ENCODE data around the gene TMEM132C.
"Not testable (repeated sequence)": the region's sequence is repeated elsewhere in the genome, so short reads cannot be mapped to it uniquely, and the experiment has no call there.

Gene TMEM132C

DNA sequence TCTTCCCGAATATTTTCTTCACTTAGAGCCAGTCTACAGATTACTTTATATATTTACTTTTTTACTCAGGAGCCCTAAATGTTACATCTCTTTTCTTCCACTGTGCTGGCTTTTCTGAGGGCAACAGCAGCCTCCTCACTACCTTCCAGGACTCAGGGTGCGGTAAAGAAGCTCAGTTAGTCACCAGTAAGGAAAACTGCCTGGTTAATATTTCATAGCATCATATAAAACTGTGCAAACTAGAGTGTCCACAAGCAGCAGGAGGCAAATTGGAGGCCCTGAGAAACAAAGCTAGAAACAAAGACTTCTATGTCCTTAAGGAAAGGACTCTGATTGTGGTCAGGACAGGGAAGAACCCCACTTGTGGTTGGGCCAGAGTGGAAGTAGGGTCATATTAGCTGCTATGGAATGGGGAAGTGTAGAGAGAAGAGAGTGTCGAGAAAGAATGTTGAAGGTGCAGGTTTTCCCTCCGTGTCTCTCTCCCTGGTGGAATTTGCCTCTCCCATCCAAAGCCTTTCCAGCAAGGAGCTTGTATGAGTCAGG is 336.7 kb downstream of the TMEM132C start:
- H3K4me3 ChIP-seq (replicated peaks; ENCODE audit: low read depth, low read length): no peak overlapping the region
- no peak for DNase-seq (ENCODE audit: extremely low read depth, low read depth)
- no peak for TF ChIP-seq CTCF (IDR thresholded peaks at IDR 0.05; ENCODE audit: low read depth, low read length, missing control alignments)

GRCh38 chr12:128604219-128604618 is 337.2 kb downstream of the TMEM132C start:
- not testable (repeated sequence) for DNase-seq (ENCODE audit: extremely low read depth, low read depth)

DNA sequence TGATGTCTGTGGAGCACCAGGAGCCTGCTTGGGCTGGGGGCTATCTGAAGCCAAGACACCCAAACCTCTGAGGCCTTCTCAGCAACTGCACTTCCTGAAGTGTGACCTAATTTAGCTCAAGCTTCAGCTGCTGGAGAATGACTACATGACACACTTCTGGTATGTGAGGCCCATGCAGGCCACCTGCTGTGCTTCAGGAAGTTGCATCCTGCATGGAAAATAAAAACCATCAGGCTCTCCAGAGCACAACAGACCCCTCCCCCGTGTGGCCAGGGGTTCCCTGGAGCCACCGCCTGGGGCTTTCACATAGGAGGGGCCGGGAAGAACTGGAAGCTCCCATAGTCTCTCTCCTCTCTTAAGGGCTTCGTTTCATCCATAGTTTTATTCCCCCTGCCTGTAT is 339.1 kb downstream of the TMEM132C start:
- no peak for TF ChIP-seq CTCF (IDR thresholded peaks at IDR 0.05; ENCODE audit: low read depth, low read length, missing control alignments)
- DNase-seq (ENCODE audit: extremely low read depth, low read depth): no peak

More at GRCh38 chr12:128604219-128604618, 337.2 kb downstream of the TMEM132C start:
- not testable (repeated sequence) for H3K4me3 ChIP-seq (replicated peaks; ENCODE audit: low read depth, low read length)

GRCh38 chr12:128606538-128606937 is 339.6 kb downstream of the TMEM132C start:
- no peak for DNase-seq (ENCODE audit: extremely low read depth, low read depth)
- no peak overlapping the region for H3K4me3 ChIP-seq (replicated peaks; ENCODE audit: low read depth, low read length)
- TF ChIP-seq CTCF (IDR thresholded peaks at IDR 0.05; ENCODE audit: low read depth, low read length, missing control alignments): no peak

More for the DNA sequence above, 339.1 kb downstream of the TMEM132C start:
- H3K4me3 ChIP-seq (replicated peaks; ENCODE audit: low read depth, low read length): no peak overlapping the region

DNA sequence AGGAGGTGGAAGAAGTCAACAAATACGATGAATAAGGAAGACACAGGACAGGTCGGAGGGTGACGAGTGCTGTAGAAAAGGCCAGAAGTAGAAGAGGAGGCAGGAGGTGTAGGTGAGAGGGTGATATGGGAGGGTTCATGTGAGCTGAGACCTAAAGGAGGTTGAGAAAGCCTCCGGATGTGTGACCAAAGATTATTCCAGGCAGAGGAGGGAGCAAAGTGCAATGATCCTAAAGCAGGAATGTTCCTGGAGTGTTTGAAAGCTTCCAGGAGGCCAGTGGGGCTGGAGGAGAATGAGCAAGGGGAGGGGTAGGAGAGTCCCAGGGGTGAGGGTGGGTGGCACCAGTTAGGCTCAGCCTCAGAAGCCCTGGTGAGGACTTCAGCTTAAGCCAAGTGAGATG is 340.0 kb downstream of the TMEM132C start:
- TF ChIP-seq CTCF (IDR thresholded peaks at IDR 0.05; ENCODE audit: low read depth, low read length, missing control alignments): no peak
- no peak overlapping the region for H3K4me3 ChIP-seq (replicated peaks; ENCODE audit: low read depth, low read length)
- no peak for DNase-seq (ENCODE audit: extremely low read depth, low read depth)

DNA sequence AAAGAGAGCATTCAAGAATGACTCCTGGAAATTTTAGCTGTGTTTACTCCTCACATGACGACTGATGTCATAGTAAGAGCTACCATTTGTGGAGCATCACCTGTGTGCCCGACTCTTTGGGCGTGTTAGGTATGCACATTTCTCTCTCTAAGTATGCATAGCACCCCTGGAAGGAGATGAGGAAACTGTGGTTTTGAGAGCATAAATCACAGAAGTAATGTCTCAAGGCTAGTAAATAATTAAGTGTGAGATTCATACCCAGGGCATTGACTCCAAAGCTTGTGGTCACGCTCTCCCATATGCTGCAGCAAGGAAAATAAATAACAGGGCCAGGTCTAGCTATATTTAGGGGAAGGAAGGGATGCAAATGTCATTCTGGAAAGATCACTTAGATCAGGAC is 340.7 kb downstream of the TMEM132C start:
- DNase-seq (ENCODE audit: extremely low read depth, low read depth): no peak
- TF ChIP-seq CTCF (IDR thresholded peaks at IDR 0.05; ENCODE audit: low read depth, low read length, missing control alignments): no peak

DNA sequence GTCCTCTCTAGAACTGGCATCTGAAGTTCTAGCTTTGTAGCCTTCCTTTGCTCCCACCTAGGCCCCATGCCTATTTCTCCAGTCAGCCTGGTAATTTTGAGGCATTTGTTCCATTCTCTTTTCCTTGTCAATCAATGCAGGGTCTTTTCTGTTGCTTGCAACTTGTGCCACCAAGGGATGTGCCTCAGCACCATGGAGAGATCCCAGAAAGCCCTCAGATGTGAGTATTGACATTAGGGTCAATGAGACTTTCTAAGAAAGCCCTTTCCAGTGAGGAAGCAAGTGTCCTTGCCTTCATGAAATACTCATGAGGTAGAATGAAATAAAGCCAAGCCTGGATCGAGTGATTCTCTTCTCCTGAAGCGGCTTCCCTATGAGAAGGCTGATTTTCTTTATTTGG is 342.9 kb downstream of the TMEM132C start:
- H3K4me3 ChIP-seq (replicated peaks; ENCODE audit: low read depth, low read length): no peak overlapping the region
- no peak for DNase-seq (ENCODE audit: extremely low read depth, low read depth)
- TF ChIP-seq CTCF (IDR thresholded peaks at IDR 0.05; ENCODE audit: low read depth, low read length, missing control alignments): no peak

More for the DNA sequence above, 340.7 kb downstream of the TMEM132C start:
- H3K4me3 ChIP-seq (replicated peaks; ENCODE audit: low read depth, low read length): no peak overlapping the region

Data from HFF-Myc (cell line).